ENCODE results near the gene PORCN.

GRCh38 chrX:48559636-48560035 is 50.8 kb downstream of the PORCN start:
- no peak for TF ChIP-seq CTCF (IDR thresholded peaks at IDR 0.05)
- TF ChIP-seq POLR2AphosphoS5 (IDR thresholded peaks at IDR 0.05): no peak
- TF ChIP-seq EP300 (IDR thresholded peaks at IDR 0.05): no peak

Data from sigmoid colon (tissue), 4 donors.